ENCODE results near the gene EIF6. TPM values are rescaled to one million over a fixed set of nuclear protein-coding genes. Genes with fewer than 3 reads are reported as not detected.

The EIF6 gene
- total and polyA plus RNA-seq, 9 of the 15 experiments (the other 6 are each of a cell fraction or from before 2014, with no cell fraction given), result 165 to 832 (median 229) TPM

- TF ChIP-seq SMAD1 (IDR thresholded peaks at IDR 0.05; ENCODE audit: low read depth, low read length, partially characterized antibody) (no peak), XRCC5 (IDR thresholded peaks at IDR 0.05; ENCODE audit: low read depth, low read length) (no peak), MYNN (IDR thresholded peaks at IDR 0.05) (no peak), MYNN (CRISPR knock-in tag; IDR thresholded peaks at IDR 0.05) (no peak), NFRKB (IDR thresholded peaks at IDR 0.05; ENCODE audit: low read depth) (no peak), PHF20 (IDR thresholded peaks at IDR 0.05; ENCODE audit: partially characterized antibody) (no peak), NCOA4 (IDR thresholded peaks at IDR 0.05; ENCODE audit: partially characterized antibody) (no peak), ZNF696 (CRISPR knock-in tag; conservative IDR thresholded peaks at IDR 0.05) (no peak), ZZZ3 (IDR thresholded peaks at IDR 0.05) (no peak), ZSCAN32 (CRISPR knock-in tag; IDR thresholded peaks at IDR 0.05) (no peak), ETS2 (tag; IDR thresholded peaks at IDR 0.05; ENCODE audit: borderline replicate concordance, poor library complexity, severe bottlenecking) (no peak), ZBTB1 (CRISPR knock-in tag; IDR thresholded peaks at IDR 0.05; ENCODE audit: borderline replicate concordance, low read depth) (no peak), TRIM25 (IDR thresholded peaks at IDR 0.05; ENCODE audit: borderline replicate concordance) (no peak), HMBOX1 (IDR thresholded peaks at IDR 0.05) (no peak), FOSL1 (tag; conservative IDR thresholded peaks at IDR 0.05) (no peak), THRB (CRISPR knock-in tag; conservative IDR thresholded peaks at IDR 0.05) (0 out of 2 replicates have a peak, but pooled peaks have one; percentile 59), NCOR1 (IDR thresholded peaks at IDR 0.05) (no peak), DNMT1 (IDR thresholded peaks at IDR 0.05) (no peak), TEAD4 (IDR thresholded peaks at IDR 0.05; ENCODE audit: low read length) (no peak), TEAD4 (CRISPR knock-in tag; IDR thresholded peaks at IDR 0.05; ENCODE audit: borderline replicate concordance) (no peak), ZHX1 (conservative IDR thresholded peaks at IDR 0.05; ENCODE audit: low read length) (no peak), HMG20A (CRISPR knock-in tag; conservative IDR thresholded peaks at IDR 0.05) (no peak), POLR2G (IDR thresholded peaks at IDR 0.05; ENCODE audit: low read depth, low read length) (peak; percentile 90)
These were observed 6.8 kb downstream of the EIF6 start, which contains the start of gene MMP24OS (continued) for GRCh38 chr20:35277531-35278395.

Measured in K562 (cell line).